RWPE1 (cell line): ENCODE measurements around the gene GPATCH1.

Source experiments
- CTCF ChIA-PET: fragments of 350-600 bp; sonication (Branson Sonifier 250); formaldehyde crosslinking; extraction: SDS; loops from one replicate; lab custom pipeline; 2021; lab: Yijun Ruan, JAX
- POLR2A ChIA-PET: fragments of 400-600 bp; formaldehyde crosslinking; extraction: SDS; loops from one replicate; lab custom pipeline; 2020; ENCODE audit warnings: antibody characterized with exemption; ENCODE audit not compliant: low non-redundant PET; lab: Yijun Ruan, JAX
- DNase-seq: peaks from one replicate; pipeline ENCODE4 v3.0.0; 2012; ENCODE audit warnings: low spot score
- H3K27ac ChIP-seq: fragments of 450-650 bp; 2 replicates; pipeline ENCODE4 v1.5.1; 2017
- CTCF ChIP-seq: fragments of 450-650 bp; conservative IDR thresholded peaks from 2 replicates; pipeline ENCODE4 v1.5.1; 2017; ENCODE audit warnings: low read depth, mild to moderate bottlenecking

The GPATCH1 gene

GRCh38 chr19:33085570-33086128, 4.7 kb downstream of the GPATCH1 start:
- no peak for DNase-seq
- ChIA-PET CTCF (interaction anchor here (0.6 kb wide), 1 partner anchor 748 kb away, joined by 3 read pairs; no protein-coding TSS in a partner anchor), POLR2A (interaction anchor here (0.5 to 0.6 kb wide), 2 partner anchors 112 to 259 kb away, joined by 4 read pairs; no protein-coding TSS in a partner anchor)
- TF ChIP-seq CTCF = no peak
- no peak overlapping the region for H3K27ac ChIP-seq

- no peak for TF ChIP-seq CTCF
- CTCF ChIA-PET = interaction anchor here (0.6 kb wide), 1 partner anchor 19 kb away, joined by 3 read pairs; no protein-coding TSS in a partner anchor
- no peak for DNase-seq
- POLR2A ChIA-PET = no interaction called here
- no peak overlapping the region for H3K27ac ChIP-seq
Measured at GRCh38 chr19:33086955-33087354, 6.0 kb downstream of the GPATCH1 start.

GRCh38 chr19:33089010-33089409, 8.0 kb downstream of the GPATCH1 start:
- ChIA-PET POLR2A (no interaction called here), CTCF (no interaction called here)
- no peak overlapping the region for H3K27ac ChIP-seq
- TF ChIP-seq CTCF = no peak
- no peak for DNase-seq

- no peak for TF ChIP-seq CTCF
- CTCF ChIA-PET = interaction anchor here (0.6 kb wide), 1 partner anchor 729 kb away, joined by 3 read pairs; no protein-coding TSS in a partner anchor
- POLR2A ChIA-PET = no interaction called here
- no peak for DNase-seq
- H3K27ac ChIP-seq = no peak overlapping the region
Measured at GRCh38 chr19:33090179-33090578, 9.2 kb downstream of the GPATCH1 start.

GRCh38 chr19:33093420-33094210, 12.6 kb downstream of the GPATCH1 start:
- POLR2A ChIA-PET = no interaction called here
- H3K27ac ChIP-seq = no peak overlapping the region
- CTCF ChIA-PET = no interaction called here
- TF ChIP-seq CTCF = no peak
- no peak for DNase-seq

GRCh38 chr19:33094436-33095067, 13.6 kb downstream of the GPATCH1 start:
- peak; percentile 28 for DNase-seq
- H3K27ac ChIP-seq = no peak overlapping the region
- ChIA-PET CTCF (no interaction called here), POLR2A (no interaction called here)
- no peak for TF ChIP-seq CTCF
